ENCODE data around the gene MACO1.
A peak's percentile ranks its signal among the peaks of the same experiment; 100 is the strongest.

MACO1 gene

GRCh38 chr1:25520446-25521061 lies 89.9 kb downstream of the MACO1 start:
- H3K9me3 Mint-ChIP-seq, result peaks cover 0 to 4% of the 10 kb centered on the region in 2 donors
- H3K36me3 Mint-ChIP-seq (ENCODE audit: insufficient read depth), result peaks cover 3% of the 10 kb centered on the region
- H3K27ac Mint-ChIP-seq, result peak overlapping the region in 1 of 2 donors; percentile 29

GRCh38 chr1:25522031-25522655 lies 91.4 kb downstream of the MACO1 start:
- peaks cover 3% of the 10 kb centered on the region for H3K36me3 Mint-ChIP-seq (ENCODE audit: insufficient read depth)
- peak overlapping the region in 1 of 2 donors; percentile 58 for H3K27ac Mint-ChIP-seq
- peaks cover 0 to 4% of the 10 kb centered on the region in 2 donors for H3K9me3 Mint-ChIP-seq
- H3K4me3 Mint-ChIP-seq, result no peak overlapping the region
- no peaks in the 10 kb centered on the region for H3K27me3 Mint-ChIP-seq
- no peak for DNase-seq
- H3K4me1 Mint-ChIP-seq (ENCODE audit: low read depth in 2 of 2), result peaks cover 5 to 6% of the 10 kb centered on the region in 2 donors
- ATAC-seq (replicated peaks), result no peak

More at GRCh38 chr1:25520446-25521061, 89.9 kb downstream of the MACO1 start:
- Mint-ChIP-seq H3K4me3 (no peak overlapping the region), H3K27me3 (no peaks in the 10 kb centered on the region), H3K4me1 (ENCODE audit: low read depth in 2 of 2) (peaks cover 5 to 6% of the 10 kb centered on the region in 2 donors)
- peak; percentile 70 for ATAC-seq (replicated peaks)
- DNase-seq, result peak; percentile 52 to 62 (median 55)

GRCh38 chr1:25523542-25523941 lies 92.8 kb downstream of the MACO1 start:
- ATAC-seq (replicated peaks), result no peak
- H3K27me3 Mint-ChIP-seq, result no peaks in the 10 kb centered on the region

GRCh38 chr1:25524568-25525360 lies 94.1 kb downstream of the MACO1 start:
- ATAC-seq (replicated peaks) (no peak), DNase-seq (no peak)
- Mint-ChIP-seq H3K4me1 (ENCODE audit: low read depth in 2 of 2) (peaks cover 5 to 6% of the 10 kb centered on the region in 2 donors), H3K36me3 (ENCODE audit: insufficient read depth) (peaks cover 3% of the 10 kb centered on the region), H3K27ac (no peak overlapping the region), H3K9me3 (peaks cover 0 to 4% of the 10 kb centered on the region in 2 donors), H3K27me3 (no peaks in the 10 kb centered on the region), H3K4me3 (no peak overlapping the region)

More at GRCh38 chr1:25523542-25523941, 92.8 kb downstream of the MACO1 start:
- peaks cover 0 to 4% of the 10 kb centered on the region in 2 donors for H3K9me3 Mint-ChIP-seq
- no peak overlapping the region for H3K27ac Mint-ChIP-seq
- H3K4me1 Mint-ChIP-seq (ENCODE audit: low read depth in 2 of 2), result peaks cover 5 to 6% of the 10 kb centered on the region in 2 donors
- no peak overlapping the region for H3K4me3 Mint-ChIP-seq
- no peak for DNase-seq
- H3K36me3 Mint-ChIP-seq (ENCODE audit: insufficient read depth), result peaks cover 3% of the 10 kb centered on the region

DNA sequence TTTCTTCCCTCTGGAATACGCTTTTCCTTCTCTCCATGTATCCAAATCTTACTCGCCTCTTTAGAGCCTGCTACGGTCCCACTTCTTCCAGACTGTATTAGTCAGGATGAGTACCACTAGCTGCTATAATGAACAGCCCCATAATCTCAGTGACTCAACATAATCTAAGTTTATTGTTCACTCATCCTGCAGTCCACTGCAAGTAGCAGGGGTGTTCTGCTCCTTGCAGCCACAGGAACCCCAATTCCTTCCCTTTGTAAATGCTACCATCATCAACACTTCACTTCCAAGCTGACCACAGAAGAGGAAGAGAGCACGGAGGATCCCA lies 94.6 kb downstream of the MACO1 start:
- ATAC-seq (replicated peaks), result no peak
- Mint-ChIP-seq H3K36me3 (ENCODE audit: insufficient read depth) (peaks cover 3% of the 10 kb centered on the region), H3K27me3 (no peaks in the 10 kb centered on the region), H3K9me3 (peaks cover 0 to 4% of the 10 kb centered on the region in 2 donors), H3K27ac (no peak overlapping the region), H3K4me1 (ENCODE audit: low read depth in 2 of 2) (peaks cover 4 to 5% of the 10 kb centered on the region in 2 donors), H3K4me3 (no peak overlapping the region)
- DNase-seq, result no peak

- H3K27ac Mint-ChIP-seq, result no peak overlapping the region
- H3K9me3 Mint-ChIP-seq, result peaks cover 0 to 4% of the 10 kb centered on the region in 2 donors
Observed at GRCh38 chr1:25526753-25527152, 96.1 kb downstream of the MACO1 start.

DNA sequence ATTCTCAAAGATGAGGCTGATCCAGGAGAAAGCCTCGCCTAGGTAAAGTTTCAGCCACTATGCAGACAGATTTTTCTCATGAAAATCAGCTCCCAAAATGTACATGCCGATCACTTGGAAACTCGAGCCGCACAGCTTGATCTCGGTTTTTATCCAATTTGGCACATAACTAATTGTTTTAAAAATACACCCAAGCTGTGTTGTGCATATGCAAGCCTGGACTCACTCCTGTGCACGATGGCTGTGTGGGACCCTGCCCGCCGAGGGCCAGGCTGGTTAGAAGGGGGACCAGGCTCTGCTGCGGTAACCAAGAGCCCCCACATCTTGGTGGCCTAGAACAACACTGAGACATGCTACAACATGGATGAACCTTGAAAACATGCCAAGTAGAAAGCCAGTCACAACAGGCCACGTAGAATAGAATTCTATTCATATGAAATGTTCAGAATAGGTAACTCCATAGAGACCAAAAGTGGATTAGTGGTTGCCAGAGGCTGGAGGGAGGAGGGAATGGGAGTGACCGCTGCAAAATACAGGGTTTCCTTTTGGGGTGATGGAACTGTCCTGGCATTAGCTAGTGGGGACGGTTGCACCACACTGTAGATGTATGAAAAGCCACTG lies 96.6 kb downstream of the MACO1 start:
- H3K9me3 Mint-ChIP-seq, result peaks cover 0 to 4% of the 10 kb centered on the region in 2 donors
- H3K36me3 Mint-ChIP-seq (ENCODE audit: insufficient read depth), result no peaks in the 10 kb centered on the region
- H3K27ac Mint-ChIP-seq, result no peak overlapping the region
- H3K27me3 Mint-ChIP-seq, result no peaks in the 10 kb centered on the region
- H3K4me3 Mint-ChIP-seq, result no peak overlapping the region
- H3K4me1 Mint-ChIP-seq (ENCODE audit: low read depth in 2 of 2), result no peaks in the 10 kb centered on the region
- DNase-seq (no peak), ATAC-seq (replicated peaks) (no peak)

More at GRCh38 chr1:25526753-25527152, 96.1 kb downstream of the MACO1 start:
- H3K36me3 Mint-ChIP-seq (ENCODE audit: insufficient read depth), result no peaks in the 10 kb centered on the region
- H3K27me3 Mint-ChIP-seq, result no peaks in the 10 kb centered on the region
- no peak for DNase-seq
- H3K4me3 Mint-ChIP-seq, result no peak overlapping the region
- ATAC-seq (replicated peaks), result no peak
- H3K4me1 Mint-ChIP-seq (ENCODE audit: low read depth in 2 of 2), result no peaks in the 10 kb centered on the region

DNA sequence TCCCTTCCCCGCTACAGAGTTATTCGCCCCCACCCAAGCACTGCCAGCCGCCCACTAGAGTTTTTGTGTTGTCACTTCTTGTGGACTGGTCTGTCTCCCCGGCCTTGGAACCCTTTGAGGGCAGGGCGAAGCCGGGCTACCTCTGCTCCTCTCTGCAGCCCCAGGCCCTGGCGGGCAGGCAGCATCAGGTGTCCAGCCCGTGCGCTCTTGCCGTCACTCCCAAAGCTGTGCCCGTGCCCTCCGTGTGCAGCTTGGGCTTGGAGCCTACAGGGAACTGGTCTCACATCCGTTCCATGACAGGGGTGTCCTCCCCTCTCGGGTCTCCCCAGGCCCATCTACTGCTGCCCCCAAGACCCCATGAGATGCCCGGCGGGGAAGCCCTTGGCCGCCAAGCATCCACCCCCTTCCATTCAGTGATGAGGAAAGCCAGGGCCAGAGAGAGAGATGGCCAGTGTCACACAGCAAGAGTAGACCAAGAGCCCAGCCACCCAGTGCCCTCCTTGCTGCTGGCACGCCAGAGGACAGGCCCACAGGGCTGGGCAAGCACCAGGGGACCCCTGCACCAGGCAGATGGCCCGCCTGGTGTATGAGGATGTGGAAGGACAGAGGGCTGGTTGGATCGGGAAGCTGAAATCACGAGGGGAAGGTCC lies 97.4 kb downstream of the MACO1 start:
- no peak for ATAC-seq (replicated peaks)
- peaks cover 0 to 4% of the 10 kb centered on the region in 2 donors for H3K9me3 Mint-ChIP-seq
- H3K4me1 Mint-ChIP-seq (ENCODE audit: low read depth in 2 of 2), result no peaks in the 10 kb centered on the region
- no peaks in the 10 kb centered on the region for H3K36me3 Mint-ChIP-seq (ENCODE audit: insufficient read depth)
- H3K4me3 Mint-ChIP-seq, result no peak overlapping the region
- H3K27me3 Mint-ChIP-seq, result no peaks in the 10 kb centered on the region
- DNase-seq, result no peak
- H3K27ac Mint-ChIP-seq, result no peak overlapping the region

- no peak overlapping the region for H3K4me3 Mint-ChIP-seq
- H3K27ac Mint-ChIP-seq, result peak overlapping the region in 1 of 2 donors; percentile 0
- H3K36me3 Mint-ChIP-seq (ENCODE audit: insufficient read depth), result no peaks in the 10 kb centered on the region
- H3K9me3 Mint-ChIP-seq, result peaks cover 0 to 4% of the 10 kb centered on the region in 2 donors
- no peak for ATAC-seq (replicated peaks)
- no peaks in the 10 kb centered on the region for H3K27me3 Mint-ChIP-seq
- H3K4me1 Mint-ChIP-seq (ENCODE audit: low read depth in 2 of 2), result no peaks in the 10 kb centered on the region
- no peak for DNase-seq
Observed at GRCh38 chr1:25528881-25529517, 98.3 kb downstream of the MACO1 start.

DNA sequence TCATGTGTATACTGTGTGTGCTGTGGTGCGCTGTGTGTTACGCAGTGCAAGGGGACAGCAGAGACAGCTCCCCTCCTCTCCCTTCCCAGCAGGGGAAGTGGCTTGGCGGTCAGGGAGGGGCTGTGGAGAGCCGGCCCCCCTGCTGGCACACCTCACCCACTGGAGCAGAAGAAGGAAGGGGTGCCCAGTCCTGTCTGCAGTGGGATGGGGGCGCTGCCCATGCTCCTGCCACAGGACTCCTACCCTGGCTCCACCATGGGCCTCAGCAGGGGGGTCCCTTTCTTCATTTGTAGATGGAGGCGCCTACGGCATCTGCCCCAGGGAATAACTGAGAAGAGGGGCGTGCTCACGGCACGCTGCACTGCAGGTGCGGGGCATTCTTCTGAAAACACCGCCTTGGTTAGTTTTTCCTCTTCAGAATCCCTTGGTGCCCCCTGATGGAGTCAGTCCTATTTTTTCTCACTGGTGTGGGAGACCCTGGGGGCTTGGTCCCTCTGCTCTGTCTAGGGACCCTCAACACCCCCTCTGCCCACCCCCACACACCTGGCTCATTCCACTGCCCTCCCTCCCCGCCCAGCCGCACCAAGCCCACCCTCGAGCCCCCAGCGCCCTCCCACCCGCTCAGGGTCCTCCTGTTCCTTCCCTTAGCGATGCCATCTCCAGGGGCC lies 99.0 kb downstream of the MACO1 start:
- Mint-ChIP-seq H3K4me3 (no peak overlapping the region), H3K27me3 (no peaks in the 10 kb centered on the region), H3K4me1 (ENCODE audit: low read depth in 2 of 2) (no peaks in the 10 kb centered on the region), H3K9me3 (peaks cover 0 to 4% of the 10 kb centered on the region in 2 donors), H3K36me3 (ENCODE audit: insufficient read depth) (no peaks in the 10 kb centered on the region), H3K27ac (peak overlapping the region in 1 of 2 donors; percentile 0)
- ATAC-seq (replicated peaks), result no peak
- no peak for DNase-seq

DNA sequence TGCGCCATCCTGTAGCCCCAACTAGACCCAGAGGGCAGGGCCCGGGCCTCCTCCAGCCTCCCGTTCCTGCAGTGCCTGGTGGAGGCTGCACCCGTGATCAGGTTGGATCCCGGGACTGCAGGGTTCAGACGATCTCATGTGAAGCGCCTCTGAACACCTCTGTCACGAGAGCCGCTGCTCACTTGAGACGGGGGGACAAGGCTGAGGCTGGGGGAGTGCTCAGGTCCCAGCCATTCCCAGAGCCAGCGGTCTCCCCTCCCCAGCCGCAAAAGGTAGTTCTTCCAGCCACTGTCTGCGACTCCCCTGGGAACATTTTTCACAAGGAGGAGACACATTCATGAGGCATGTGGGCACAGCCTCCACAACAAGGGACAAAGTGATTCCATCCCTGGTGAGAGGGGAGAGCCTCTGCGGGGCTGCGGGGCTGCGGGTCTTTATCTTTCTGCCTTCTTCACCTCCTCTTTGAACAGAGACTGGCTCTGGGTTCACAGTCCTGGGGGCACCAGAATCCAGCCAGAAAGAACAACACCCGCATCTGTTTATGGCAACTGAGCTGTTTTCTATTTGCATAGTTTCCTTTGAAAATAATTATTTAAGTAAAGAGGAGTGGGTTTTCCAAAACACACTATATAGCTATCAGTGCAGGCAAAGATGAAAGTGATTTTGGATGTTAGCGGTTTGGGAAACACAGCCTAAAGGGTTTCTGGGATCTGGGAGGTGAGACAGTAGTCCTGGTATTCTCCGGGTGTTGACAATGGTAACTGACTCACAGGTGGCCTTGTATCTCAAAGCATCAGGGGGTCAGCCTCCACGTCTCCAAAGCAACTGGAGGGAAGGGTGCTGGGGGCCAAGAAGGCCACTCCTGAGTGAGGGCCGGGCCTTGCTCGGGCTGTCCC lies 99.7 kb downstream of the MACO1 start:
- H3K27me3 Mint-ChIP-seq, result no peaks in the 10 kb centered on the region
- ATAC-seq (replicated peaks) (no peak), DNase-seq (no peak)
- no peaks in the 10 kb centered on the region for H3K36me3 Mint-ChIP-seq (ENCODE audit: insufficient read depth)
- no peak overlapping the region for H3K4me3 Mint-ChIP-seq
- no peak overlapping the region for H3K27ac Mint-ChIP-seq
- H3K9me3 Mint-ChIP-seq, result peaks cover 0 to 1% of the 10 kb centered on the region in 2 donors
- H3K4me1 Mint-ChIP-seq (ENCODE audit: low read depth in 2 of 2), result no peaks in the 10 kb centered on the region

DNA sequence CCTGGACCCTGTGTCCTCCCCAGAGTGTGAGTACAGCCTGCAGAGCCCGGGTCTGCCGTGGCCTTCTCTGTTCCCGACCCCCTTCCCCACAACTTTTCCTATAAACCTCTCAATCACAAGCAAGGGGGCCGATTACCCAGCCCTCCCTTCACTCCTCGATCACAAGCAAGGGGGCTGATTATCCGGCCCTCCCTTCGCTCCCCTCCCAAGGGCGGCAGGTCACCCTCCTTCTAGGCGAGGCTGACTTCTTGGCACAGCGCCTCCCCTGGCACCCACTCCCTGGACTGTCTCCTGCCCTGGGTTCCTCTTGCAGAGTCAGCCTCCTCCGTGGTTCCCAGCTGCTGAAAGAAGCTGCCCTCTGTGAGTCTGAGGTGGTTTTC lies 100.4 kb downstream of the MACO1 start:
- H3K9me3 Mint-ChIP-seq, result no peaks in the 10 kb centered on the region
- DNase-seq (no peak), ATAC-seq (replicated peaks) (no peak)
- no peaks in the 10 kb centered on the region for H3K27me3 Mint-ChIP-seq
- H3K36me3 Mint-ChIP-seq (ENCODE audit: insufficient read depth), result no peaks in the 10 kb centered on the region
- H3K27ac Mint-ChIP-seq, result no peak overlapping the region
- H3K4me3 Mint-ChIP-seq, result no peak overlapping the region
- H3K4me1 Mint-ChIP-seq (ENCODE audit: low read depth in 2 of 2), result no peaks in the 10 kb centered on the region

Measured in effector memory CD8-positive, alpha-beta T cell (primary cell).